DMS 273 (cell line): ENCODE data around the gene GGT5.
A peak's percentile ranks its signal among the peaks of the same experiment; 100 is the strongest.
"Not testable (repeated sequence)": the region's sequence is repeated elsewhere in the genome, so short reads cannot be mapped to it uniquely, and the experiment has no call there.

ENCODE experiments used
- DNase-seq: peaks from one replicate; lab custom pipeline; 2025; ENCODE audit not compliant: unreplicated experiment; lab: John Stamatoyannopoulos, UW

Gene GGT5, protein sequence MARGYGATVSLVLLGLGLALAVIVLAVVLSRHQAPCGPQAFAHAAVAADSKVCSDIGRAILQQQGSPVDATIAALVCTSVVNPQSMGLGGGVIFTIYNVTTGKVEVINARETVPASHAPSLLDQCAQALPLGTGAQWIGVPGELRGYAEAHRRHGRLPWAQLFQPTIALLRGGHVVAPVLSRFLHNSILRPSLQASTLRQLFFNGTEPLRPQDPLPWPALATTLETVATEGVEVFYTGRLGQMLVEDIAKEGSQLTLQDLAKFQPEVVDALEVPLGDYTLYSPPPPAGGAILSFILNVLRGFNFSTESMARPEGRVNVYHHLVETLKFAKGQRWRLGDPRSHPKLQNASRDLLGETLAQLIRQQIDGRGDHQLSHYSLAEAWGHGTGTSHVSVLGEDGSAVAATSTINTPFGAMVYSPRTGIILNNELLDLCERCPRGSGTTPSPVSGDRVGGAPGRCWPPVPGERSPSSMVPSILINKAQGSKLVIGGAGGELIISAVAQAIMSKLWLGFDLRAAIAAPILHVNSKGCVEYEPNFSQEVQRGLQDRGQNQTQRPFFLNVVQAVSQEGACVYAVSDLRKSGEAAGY

DNA sequence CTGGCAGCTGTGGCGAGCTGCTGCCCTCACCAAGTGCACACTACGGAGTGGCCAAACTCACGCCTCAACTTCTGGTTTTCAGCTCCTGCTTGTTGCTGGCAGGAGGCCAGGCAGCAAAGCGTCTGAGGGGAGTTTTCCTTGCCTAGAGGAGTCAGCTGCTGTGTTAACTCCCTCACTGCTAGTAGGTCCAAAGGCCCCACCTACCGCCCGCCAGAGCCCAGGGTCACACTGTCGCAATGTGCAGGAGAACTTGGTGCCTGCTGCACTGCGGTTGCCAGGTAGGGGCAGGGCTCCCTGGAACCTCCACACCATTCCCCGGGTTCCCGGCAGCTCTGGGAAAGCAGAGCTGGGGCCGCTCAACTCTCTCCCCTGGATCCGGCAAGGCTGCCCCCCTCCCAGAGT lies at the start of gene GGT5:
Gene GGT5, minus strand, starts transcription at position 53 of the 402 bp plus-strand sequence. CDS start 357 bp downstream, outside the sequence.
- peak; percentile 57 for DNase-seq

DNA sequence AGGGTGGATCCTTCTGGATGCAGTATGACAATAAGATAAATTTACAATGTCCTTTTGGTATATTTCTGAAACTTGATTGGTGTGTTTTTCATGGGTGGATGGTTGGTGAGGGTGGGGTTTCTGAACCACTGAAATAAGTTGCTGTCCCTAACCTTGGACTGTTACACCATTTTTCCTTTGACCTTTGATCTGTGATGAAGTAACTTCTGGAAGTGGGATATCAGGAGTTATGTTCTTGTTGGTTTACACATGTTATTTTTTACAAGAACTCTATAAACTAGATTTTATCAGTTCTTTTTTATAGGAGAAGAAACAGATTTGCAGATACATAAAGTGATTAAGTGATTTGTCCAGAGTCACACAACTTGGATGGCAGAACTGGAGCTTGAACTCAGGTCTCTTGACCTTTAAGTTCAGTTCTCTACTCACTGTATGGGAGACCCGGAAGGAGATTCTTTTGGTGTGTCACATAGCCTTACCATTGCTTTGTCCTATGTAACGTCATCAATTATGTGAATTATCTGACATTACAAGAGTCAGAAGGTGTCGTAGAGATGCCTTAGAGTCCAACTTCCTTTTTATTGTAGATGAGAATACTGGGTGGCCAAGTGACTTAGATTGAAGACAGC lies 47.4 kb upstream of the GGT5 start:
- not testable (repeated sequence) for DNase-seq

DNA sequence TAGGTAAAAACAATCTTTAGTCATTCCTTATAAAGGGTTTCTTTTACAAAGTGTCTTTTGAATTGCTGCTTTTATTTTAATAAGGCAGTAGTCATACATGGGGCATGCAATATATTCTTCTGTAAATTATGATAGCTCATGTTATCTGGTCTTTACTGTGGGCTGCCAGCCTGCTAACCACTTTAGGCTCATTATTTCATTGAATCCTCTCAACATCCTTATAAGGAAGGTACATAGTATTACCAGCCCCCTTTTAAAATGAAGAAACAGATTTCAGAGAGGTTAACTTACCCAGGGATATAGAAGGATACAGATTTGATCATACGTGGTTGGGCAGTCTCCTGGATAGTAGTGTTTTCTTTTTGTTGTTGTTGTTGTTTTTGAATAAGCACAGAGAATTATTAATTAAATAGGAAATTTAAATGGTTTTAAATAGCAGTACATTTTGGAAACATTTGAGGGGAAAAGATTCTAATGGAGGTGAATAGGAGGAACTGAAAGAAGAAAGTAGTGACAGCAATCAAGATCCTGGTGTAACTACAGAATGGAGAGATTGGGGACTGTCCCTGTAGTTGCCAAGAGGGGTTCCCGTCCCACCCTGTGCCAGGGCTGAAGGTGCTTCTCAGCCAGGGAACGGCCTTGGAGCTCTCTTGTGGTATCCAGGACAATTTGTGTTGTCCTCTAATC lies 46.8 kb upstream of the GGT5 start:
- DNase-seq = no peak

DNA sequence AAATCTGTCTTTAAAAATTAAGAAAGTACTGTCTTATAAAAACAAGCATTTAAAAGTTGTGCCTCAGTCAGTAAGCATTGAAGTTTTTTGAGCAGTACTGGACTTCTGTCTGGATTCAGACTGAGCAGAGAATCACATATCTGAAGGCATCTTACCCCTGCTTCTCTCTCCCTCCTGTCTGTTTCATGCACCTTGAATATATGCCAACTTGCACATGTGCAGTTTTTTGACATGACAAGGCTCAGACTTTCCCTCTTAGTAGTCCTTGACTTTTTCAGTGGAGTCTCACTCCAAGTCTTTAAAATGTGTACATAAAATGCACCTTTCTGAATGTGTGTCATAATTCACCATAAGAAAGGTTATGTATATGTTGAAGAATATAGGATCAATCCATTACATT lies 45.6 kb upstream of the GGT5 start:
- peak; percentile 8 for DNase-seq

DNA sequence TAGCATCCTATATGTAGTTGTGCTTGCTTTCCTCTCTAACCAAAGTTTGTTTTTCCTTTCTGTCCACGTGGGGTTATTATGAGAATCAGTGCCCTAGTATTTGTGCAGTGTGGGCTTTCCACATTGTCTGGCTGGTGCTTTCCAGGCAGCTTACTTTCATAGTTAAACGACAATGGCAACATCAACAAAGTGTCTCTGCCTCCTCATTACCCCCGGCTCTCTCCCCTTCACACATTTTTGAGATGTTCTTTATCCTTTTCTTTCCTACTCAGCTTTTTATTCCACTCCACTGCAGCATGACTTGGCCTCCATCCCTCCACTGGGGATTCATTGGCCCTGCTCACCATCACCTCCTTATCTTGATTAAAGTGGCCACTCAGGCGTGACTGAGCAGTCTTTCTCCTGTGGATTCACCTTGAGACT lies 44.9 kb upstream of the GGT5 start:
- DNase-seq = no peak

DNA sequence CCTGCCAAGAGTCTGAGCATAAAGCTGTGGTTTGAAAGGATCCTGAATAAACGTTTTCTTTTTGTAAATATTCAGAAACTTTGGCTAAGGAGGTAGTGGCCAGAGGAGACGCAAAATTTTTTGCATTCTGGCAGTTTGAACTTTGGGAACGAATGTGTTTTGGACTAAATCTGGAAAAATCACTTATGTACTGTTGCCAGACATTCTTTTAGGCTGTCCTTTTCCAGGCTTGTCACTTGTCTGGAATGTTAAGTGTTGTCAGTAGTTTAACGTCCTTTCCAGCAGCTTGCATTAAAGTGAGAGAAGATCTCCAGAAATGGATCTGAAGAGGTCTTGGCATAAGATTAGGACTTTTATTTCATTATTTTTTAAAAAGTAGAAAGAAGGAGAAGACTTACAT lies 44.2 kb upstream of the GGT5 start:
- no peak for DNase-seq

DNA sequence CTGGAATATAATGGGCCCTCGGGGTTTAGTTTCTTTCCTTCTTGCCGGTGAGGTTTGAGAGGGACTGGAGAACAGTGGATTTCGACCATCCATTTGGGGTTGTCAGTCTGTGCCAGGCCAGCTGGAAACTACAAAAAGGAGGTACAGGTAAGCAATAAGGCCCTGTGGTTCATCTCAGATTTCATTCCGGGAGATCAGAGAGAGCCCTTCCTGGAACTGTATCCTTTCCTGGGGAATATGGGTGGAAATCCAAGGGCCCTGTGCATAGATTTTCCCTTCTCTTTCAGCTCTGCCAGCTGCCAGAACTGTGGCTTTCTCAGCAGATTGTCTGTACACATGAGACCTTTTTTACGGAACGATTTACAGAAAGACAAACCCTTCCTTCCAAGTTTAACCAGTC lies 42.9 kb upstream of the GGT5 start:
- DNase-seq = peak; percentile 4

DNA sequence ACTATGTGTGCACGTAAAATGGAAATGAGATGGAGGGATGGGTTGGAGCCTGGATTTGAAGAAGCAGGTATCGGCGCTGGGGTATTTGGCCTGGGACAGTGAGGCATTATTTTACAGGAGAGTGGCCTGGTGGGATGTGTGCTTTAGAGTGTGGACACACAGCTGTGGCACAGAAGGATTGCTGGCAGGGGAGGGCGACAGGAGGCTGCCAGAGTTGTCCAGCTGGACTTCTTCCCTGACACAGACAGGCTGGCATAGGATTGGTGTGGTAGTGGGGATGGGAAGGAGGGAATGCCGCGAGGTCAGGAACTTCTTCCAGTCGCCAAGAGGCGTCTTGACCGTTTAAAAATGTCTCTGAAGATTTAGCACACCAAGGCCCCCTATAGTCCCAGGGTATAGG lies 42.3 kb upstream of the GGT5 start:
- DNase-seq = not testable (repeated sequence)

DNA sequence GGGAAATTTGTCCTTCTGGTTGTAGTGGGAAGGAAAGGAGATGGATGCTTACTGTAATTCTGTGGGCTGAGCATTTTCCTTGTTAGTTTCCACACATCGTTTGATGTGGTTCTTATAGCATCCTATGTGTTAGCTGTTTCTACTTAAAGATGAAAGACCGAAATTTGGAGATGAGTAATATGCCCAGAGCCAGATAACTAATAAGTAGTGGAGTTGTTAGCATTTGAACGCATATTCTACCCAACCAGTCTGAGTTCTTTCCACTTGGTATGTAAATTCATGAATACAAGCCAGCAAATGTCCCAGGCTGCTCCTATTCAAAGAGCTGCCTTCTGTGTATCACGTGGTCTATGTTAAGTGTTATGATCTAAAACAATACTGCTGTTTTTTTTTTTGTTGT lies 40.4 kb upstream of the GGT5 start:
- no peak for DNase-seq

DNA sequence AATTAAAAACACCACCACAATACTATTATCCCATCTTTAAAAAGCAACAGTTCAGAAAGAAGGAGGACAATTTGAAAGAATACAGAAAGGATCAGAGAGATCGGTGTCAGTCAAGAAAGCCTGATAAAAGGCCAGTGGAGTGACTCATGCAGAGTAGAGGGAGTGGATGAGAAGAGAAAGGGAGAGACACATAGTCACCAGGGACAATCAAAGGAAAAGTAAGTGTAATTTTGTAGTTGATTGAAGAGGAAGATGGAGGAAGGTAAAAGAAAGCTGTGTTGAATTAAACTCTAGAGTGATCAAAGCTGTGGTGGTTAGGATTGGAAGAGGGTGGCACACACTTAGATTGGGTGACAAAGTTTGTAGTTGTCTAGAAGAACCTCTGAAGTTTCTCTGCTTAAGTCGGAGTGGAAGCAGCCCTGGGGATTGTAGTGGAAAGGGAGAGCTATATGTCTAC lies 39.9 kb upstream of the GGT5 start:
- no peak for DNase-seq

DNA sequence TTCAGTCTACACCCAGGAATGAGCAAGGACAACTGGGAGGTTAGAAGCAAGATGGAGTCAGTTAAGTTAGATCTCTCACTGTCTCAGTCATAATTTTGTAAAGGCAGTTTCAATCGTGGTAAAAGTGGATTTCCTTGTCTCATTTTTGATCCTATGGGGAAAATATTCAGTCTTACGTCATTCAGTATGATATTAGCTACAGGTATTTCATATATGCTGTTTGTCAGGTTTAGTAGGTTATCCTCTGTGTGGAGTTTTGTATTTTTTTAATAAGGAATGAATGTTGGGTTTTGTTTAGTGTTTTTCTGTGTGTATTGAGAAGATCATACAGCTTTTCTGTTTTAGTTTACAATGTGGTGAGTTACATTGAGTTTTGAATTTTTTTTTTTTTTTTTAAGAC lies 37.5 kb upstream of the GGT5 start:
- no peak for DNase-seq

DNA sequence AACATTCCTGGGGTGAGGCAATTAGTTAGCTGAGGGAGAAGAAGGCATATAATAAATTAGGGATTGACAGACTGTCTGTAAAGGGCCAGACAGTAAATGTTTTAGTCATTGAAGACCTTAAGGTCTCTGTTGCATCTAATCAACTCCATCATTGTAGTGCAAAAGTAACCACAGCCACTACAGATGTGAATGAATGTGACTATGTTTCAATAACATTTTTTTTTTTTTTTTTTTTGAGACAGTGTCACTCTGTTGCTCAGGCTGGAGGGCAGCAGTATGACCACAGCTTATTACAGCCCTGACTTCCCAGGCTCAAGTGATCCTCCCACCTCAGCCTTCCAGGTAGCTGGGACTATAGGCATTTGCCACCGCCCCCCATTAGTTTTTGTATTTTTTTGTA lies 35.5 kb upstream of the GGT5 start:
- DNase-seq = not testable (repeated sequence)

DNA sequence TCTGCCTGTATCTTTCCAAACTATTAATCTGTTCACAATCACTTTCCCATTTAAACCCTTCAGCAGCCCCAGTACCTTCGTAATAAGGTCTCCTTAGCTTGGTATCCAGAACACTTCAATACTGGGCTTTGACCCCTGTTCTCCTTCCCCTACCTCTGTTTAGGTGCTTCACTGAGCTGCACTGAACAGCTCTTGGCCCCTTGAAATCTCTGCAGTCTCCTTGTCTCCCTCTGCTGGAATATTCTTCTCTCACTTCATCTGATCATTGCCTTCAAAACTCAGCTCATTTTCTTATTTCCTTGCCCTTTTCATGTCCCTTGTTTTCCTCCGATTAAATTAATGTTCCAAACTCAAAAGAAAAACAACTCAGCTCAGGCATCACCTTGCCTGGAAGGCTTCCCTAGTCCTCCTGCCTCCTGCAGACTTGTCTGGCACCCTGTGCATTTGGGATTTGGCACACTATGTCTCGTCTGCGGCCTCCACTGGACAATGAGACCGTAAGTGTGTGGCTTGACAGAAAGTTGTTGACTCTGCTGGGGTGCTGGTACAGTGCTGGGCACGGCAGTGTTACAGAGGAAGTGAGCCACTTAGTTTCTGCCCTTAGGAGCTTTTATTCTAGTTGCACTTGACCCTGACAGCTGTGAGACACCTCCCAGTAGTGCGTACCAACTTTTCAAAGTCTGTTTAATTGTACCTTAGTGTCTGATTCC lies 30.0 kb upstream of the GGT5 start:
- not testable (repeated sequence) for DNase-seq

DNA sequence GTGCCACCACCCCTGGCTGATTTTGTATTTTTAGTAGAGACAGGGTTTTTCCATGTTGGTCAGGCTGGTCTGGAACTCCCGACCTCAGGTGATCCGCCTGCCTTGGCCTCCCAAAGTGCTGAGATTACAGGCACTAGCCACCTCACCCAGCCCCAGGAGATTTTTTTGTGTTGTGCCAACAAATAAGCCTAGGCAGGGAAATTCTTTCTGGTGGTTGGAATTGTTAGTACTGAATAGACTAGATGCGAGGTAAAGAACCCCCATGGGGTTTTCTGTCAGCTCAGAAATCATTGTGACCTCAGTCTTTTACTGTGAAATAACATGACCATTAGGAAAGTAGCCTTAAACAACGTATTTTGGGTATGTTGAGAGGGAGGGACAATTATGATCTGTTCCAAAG lies 29.0 kb upstream of the GGT5 start:
- not testable (repeated sequence) for DNase-seq

DNA sequence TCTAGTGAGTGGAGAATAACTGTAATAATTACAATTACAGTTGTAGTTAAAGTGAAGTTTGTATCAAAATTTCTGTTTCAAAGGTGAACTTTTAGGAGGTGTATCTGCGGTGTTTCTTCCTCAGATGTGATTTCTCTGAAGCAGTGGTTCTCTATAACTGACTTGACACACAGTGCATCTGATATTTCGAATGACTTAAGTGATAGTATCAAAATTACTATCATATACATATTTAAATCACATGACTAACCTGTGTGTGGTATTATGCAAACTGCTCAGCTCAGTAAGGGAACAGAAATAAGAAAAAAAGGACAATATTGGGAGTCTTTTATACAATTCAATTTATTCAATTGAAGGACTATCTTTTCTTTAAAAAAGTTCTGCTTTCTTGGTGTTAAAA lies 28.1 kb upstream of the GGT5 start:
- DNase-seq = not testable (repeated sequence)

DNA sequence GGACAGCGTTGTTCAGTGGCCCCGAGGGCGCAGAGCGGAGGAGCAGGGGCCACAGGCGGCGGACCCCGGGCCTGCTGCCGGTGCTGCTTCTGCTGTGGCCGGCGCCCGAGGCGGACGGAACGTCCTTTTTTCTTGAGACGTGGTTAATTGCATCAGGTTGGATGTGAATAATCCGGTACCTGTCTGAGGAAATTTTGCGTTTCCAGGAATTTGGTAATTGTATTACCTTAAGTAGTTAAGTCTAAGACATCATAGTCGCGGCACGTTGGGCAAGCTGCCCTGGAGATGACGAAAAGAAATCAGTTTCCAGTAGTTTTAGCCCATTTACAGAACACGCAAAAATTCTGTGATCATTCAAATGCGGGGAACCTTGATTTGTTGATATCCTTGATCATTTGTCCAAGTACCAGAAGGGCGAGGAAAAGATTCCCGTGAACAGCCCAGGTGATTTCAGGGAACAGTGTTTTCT lies 26.5 kb upstream of the GGT5 start:
- peak; percentile 60 for DNase-seq

DNA sequence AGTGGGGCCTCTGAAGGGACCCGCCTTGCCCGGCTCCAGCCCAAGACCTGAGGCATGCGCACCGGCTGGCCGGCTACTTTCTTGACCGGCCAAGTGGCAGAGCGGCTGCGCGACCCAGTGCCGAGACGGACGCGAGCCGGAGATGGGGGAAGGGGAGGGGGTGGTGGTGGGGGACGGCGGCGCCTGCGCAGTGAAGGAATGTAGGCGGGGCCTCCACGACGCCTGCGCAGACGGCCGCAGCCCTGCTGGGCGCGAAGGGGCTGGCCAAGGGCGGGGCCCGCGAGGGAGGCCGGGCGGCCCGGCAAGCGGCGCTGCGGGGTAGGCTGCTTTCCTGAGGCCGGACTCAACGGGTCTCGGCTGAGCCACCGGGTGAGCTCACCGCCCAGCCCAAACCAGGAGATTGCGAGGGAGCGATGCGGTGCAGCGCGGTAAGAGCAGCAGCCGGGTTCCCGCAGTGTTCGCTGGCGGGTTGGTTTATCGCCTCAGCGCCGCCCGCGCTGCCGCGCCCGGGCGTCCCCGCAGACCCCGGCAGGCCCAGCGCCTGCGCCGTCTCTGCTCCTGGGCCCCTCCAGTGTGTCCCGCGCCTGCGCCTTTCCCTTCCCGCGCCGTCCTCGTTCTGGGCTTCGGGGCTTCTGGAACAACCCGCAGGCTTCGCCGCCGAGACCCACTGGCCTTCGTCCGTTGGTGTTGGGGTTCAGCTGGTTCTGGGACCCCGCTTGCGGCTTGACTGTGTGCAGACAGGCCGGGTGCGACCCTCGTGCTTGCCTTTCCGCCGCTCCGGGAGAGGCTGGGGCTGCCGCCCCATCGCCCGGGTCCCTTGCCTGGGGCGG lies 25.9 kb upstream of the GGT5 start, which contains the start of gene SPECC1L:
Gene SPECC1L, plus strand, starts transcription at position 276 of the 830 bp plus-strand sequence. CDS start 31,401 bp downstream, outside the sequence.
- DNase-seq = peak; percentile 92

DNA sequence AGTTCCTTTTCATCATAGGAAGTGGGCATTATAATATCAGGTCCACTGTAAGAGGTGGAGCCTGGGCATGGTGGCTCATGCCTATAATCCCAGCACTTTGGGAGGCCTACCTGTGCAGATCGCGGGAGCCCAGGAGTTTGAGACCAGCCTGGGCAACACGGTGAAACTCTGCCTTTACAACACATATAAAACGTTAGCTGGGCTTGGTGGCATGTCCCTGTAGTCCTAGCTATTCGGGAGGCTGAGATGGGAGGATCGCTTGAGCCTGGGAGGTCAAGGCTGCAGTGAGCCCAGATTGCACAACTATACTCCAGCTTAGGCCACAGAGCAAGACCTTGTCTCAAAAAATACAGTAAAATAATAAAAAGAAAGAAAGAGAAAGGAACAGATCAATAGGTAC lies 21.6 kb upstream of the GGT5 start:
- DNase-seq = not testable (repeated sequence)

DNA sequence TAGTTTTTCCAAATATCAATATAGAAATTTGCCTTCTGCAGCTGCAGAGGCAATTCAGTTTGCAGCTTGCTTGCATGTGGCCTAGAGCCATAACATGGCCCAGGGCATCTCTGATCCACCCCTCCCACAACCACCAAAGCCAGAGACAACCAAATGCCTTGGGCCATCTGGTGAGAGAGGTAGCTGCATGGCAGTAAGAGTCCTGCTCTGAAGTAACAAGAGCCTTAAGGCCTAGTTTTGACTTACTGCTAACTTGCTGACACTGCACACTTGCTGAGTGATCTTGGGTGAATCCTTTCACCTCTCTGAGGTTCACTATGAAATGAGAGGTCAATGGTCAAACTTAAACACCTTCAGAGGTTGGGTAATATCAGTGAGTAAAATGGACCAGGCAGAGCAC lies 20.9 kb upstream of the GGT5 start:
- DNase-seq = peak; percentile 42
